Suprapubic skin (tissue), 4 donors: ENCODE results near the gene FOSL1.

Source experiments
- CTCF ChIP-seq, 2 donors: fragments of 200-600 bp in 1 of 2; fragments of 450-650 bp in 1 of 2; sonication (generic) in 1 of 2; IDR thresholded peaks; one replicate each; pipeline ENCODE4 v1.5.1; 2016 to 2019; ENCODE audit warnings: antibody characterized with exemption in 2 of 2, mild to moderate bottlenecking in 1 of 2, moderate library complexity in 1 of 2
- EP300 ChIP-seq: sonication (generic); formaldehyde crosslinking; IDR thresholded peaks from one replicate; pipeline ENCODE4 v1.6.1; 2017; ENCODE audit warnings: antibody characterized with exemption
- POLR2A ChIP-seq, 2 donors: fragments of 450-650 bp; IDR thresholded peaks; one replicate each; pipeline ENCODE4 v1.6.1; 2017; ENCODE audit warnings: antibody characterized with exemption in 2 of 2, mild to moderate bottlenecking in 2 of 2, moderate library complexity in 2 of 2
- POLR2AphosphoS5 ChIP-seq, 3 donors: sonication (generic); formaldehyde crosslinking; IDR thresholded peaks; one replicate each; pipeline ENCODE4 v1.6.1; 2017; ENCODE audit warnings: antibody characterized with exemption in 3 of 3

GRCh38 chr11:65859095-65859811 lies 40.9 kb downstream of the FOSL1 start:
- TF ChIP-seq EP300 (no peak), CTCF (IDR thresholded peaks at IDR 0.05) (peak in 1 of 2 donors; percentile 12), POLR2A (IDR thresholded peaks at IDR 0.05) (peak; percentile 65 to 66), POLR2AphosphoS5 (IDR thresholded peaks at IDR 0.05) (peak in 2 of 3 donors; percentile 7 to 36)
